Glutamatergic neuron (in vitro differentiated cells): ENCODE measurements around the gene ZNF296. TPM values are rescaled to one million over a fixed set of nuclear protein-coding genes. Genes with fewer than 3 reads are reported as not detected.
A peak's percentile ranks its signal among the peaks of the same experiment; 100 is the strongest.

Experiments used
- DNase-seq: peaks from one replicate; pipeline ENCODE4 v3.0.0; 2022
- H3K27ac Mint-ChIP-seq: one replicate; pipeline ENCODE4 v1.8.0; 2020; ENCODE audit warnings: mild to moderate bottlenecking, mixed read lengths, inconsistent platforms; ENCODE audit not compliant: unreplicated experiment
- H3K27me3 Mint-ChIP-seq: one replicate; pipeline ENCODE4 v1.8.0; 2020; ENCODE audit warnings: mild to moderate bottlenecking, moderate library complexity, mixed read lengths, inconsistent platforms; ENCODE audit not compliant: unreplicated experiment
- H3K36me3 Mint-ChIP-seq: one replicate; pipeline ENCODE4 v1.8.0; 2020; ENCODE audit warnings: mild to moderate bottlenecking, mixed read lengths, inconsistent platforms; ENCODE audit not compliant: unreplicated experiment
- H3K4me1 Mint-ChIP-seq: one replicate; pipeline ENCODE4 v1.8.0; 2020; ENCODE audit warnings: mild to moderate bottlenecking, low read depth, mixed read lengths, inconsistent platforms; ENCODE audit not compliant: unreplicated experiment
- H3K4me3 Mint-ChIP-seq: one replicate; pipeline ENCODE4 v1.8.0; 2020; ENCODE audit warnings: mild to moderate bottlenecking, mixed read lengths, inconsistent platforms; ENCODE audit not compliant: unreplicated experiment
- H3K9me3 Mint-ChIP-seq: one replicate; pipeline ENCODE4 v1.8.0; 2020; ENCODE audit warnings: mild to moderate bottlenecking, moderate library complexity, mixed read lengths, inconsistent platforms; ENCODE audit not compliant: unreplicated experiment
- CTCF ChIP-seq: fragments of 200-600 bp; sonication (generic); IDR thresholded peaks from one replicate; pipeline ENCODE4 v1.5.0; 2021; ENCODE audit not compliant: partially characterized antibody, unreplicated experiment
- total RNA-seq: library from RNA; stranded (reverse); fragmentation: NEBNext Ultra II Directional; extraction: Animal tissue kit (Norgen Biotek cat#: 25700); gene quantifications from one replicate; pipeline ENCODE4 v1.2.1, GENCODE V29; 2021; ENCODE audit not compliant: unreplicated experiment

The ZNF296 gene
- total RNA-seq, 1 donor from 2014 or later = 6.3 TPM

GRCh38 chr19:45078390-45079062 is 2.2 kb upstream of the ZNF296 start:
- DNase-seq = no peak
- peaks cover 6% of the 10 kb centered on the region for H3K27me3 Mint-ChIP-seq
- H3K9me3 Mint-ChIP-seq = peaks cover 9% of the 10 kb centered on the region
- peak overlapping the region; percentile 78 for H3K27ac Mint-ChIP-seq
- no peak for TF ChIP-seq CTCF
- peak overlapping the region; percentile 60 for H3K4me3 Mint-ChIP-seq
- H3K4me1 Mint-ChIP-seq = peaks cover 18% of the 10 kb centered on the region
- H3K36me3 Mint-ChIP-seq = peaks cover 5% of the 10 kb centered on the region

- Mint-ChIP-seq H3K4me1 (peaks cover 18% of the 10 kb centered on the region), H3K27me3 (peaks cover 5% of the 10 kb centered on the region), H3K9me3 (peaks cover 11% of the 10 kb centered on the region), H3K36me3 (peaks cover 3% of the 10 kb centered on the region), H3K4me3 (peak overlapping the region; percentile 69), H3K27ac (peak overlapping the region; percentile 96)
- no peak for DNase-seq
- no peak for TF ChIP-seq CTCF
These were observed 813 bp upstream of the ZNF296 start for GRCh38 chr19:45076851-45077730.

GRCh38 chr19:45075301-45076028 is 813 bp downstream of the ZNF296 start:
- Mint-ChIP-seq H3K4me1 (peaks cover 15% of the 10 kb centered on the region), H3K36me3 (no peaks in the 10 kb centered on the region), H3K4me3 (peak overlapping the region; percentile 61), H3K27ac (peak overlapping the region; percentile 12), H3K9me3 (peaks cover 13% of the 10 kb centered on the region), H3K27me3 (peaks cover 5% of the 10 kb centered on the region)
- TF ChIP-seq CTCF = no peak
- DNase-seq = peak; percentile 64

- peaks cover 16% of the 10 kb centered on the region for H3K9me3 Mint-ChIP-seq
- H3K4me1 Mint-ChIP-seq = peaks cover 15% of the 10 kb centered on the region
- no peak for TF ChIP-seq CTCF
- no peak for DNase-seq
- peaks cover 7% of the 10 kb centered on the region for H3K27me3 Mint-ChIP-seq
- peak overlapping the region; percentile 77 for H3K4me3 Mint-ChIP-seq
- H3K27ac Mint-ChIP-seq = peak overlapping the region; percentile 78
- no peaks in the 10 kb centered on the region for H3K36me3 Mint-ChIP-seq
These were observed 1.5 kb downstream of the ZNF296 start for GRCh38 chr19:45074744-45075300.
